DMS153 (cell line): ENCODE measurements around the gene ATF7IP2.

Experiments
- DNase-seq: peaks from one replicate; lab custom pipeline; 2025; lab: John Stamatoyannopoulos, UW

Gene ATF7IP2

DNA sequence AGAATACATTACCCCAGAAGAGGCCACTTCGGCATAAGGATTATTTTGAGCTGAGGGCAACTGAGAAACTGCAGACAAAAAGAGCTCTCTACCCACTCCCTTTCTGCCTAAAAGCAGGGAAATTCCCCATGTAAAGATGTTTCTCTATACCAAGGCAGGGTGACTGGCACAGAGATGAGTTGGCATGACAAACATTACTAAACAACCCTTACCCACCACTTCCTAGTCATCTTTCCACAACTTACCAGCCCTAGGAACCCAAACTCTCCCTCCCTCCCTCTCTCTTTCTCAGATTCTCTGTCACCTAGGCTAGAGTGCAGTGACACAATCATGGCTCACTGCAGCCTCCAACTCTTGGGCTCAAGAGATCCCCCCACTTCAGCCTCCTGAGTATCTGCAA, 126.0 kb downstream of the ATF7IP2 start:
- DNase-seq: no peak

DNA sequence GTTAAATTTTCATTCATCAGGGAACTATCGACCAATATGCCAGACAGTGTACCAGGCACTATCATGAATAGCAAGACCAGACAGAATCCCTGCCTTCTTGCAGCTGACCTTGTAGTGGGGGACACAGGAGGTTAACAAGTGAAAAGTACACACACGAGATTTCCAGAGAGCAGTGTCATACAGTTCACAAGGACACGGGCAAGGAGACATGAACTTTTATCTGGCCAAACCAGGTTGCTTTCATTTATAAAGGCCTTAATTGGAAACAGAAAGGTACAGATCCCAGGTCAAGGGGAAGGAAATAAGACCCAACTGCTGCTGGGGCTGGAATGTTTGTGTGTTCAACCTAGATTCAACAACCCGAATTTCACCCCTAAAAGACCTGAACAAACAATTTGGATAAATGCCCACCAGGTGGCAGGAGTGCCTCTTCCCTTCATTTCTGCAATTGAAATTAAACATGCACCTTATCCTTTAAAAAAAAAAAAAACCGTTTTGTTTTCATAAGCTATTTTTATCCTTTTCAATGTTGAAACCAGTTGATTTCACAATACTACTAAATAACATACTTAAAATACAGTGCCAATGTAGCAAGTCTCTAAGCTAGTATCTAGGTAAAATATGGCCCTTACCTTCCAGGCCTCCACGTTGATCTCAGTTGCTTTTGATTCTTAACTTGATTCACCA, 128.7 kb downstream of the ATF7IP2 start:
- peak; percentile 29 for DNase-seq

DNA sequence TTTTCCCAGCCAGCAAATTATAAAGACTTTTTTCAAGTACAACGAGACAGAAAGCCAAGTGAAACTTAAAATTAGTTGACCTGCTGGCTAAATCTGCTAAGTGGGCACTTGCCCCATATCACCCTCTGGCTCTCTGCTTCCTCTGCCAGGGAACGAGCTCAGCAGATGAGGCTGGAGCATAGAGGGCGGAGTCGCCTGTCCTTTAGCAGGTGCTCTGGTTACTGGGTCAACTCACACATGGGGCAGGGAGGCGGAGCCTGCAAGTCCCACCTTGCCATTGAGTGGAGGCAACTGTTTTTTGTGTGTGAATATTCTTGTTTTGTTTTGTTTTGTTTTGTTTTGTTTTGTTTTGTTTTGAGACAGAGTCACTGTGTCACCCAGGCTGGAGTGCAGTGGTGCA, 132.0 kb downstream of the ATF7IP2 start:
- no peak for DNase-seq

DNA sequence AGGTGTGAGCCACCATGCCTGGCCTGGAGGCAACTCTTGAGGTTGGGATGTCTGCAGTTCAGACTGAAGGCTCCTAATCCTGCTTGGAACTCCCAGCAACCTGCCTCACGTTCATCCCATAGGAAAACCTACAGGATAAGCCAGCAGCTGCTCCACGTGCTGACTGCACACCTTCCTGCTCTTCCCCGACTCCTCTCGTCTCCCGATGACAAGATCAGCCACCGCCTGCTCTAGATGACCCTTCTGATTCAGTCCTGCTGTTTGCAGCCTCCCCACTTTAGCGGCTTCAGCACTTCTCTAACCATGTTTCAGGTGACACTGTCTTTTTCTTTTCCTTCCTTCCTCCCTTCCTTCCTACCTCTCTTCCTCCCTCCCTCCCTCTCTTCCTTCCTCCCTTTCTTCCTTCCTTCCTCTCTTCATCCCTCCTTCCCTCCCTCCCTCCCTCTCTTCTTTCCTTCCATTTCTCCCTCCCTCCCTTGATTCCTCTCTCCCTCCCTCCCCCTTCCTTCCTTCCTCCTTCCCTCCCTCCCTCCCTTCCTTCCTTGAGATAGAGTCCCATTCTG, 132.7 kb downstream of the ATF7IP2 start:
- DNase-seq: no peak

DNA sequence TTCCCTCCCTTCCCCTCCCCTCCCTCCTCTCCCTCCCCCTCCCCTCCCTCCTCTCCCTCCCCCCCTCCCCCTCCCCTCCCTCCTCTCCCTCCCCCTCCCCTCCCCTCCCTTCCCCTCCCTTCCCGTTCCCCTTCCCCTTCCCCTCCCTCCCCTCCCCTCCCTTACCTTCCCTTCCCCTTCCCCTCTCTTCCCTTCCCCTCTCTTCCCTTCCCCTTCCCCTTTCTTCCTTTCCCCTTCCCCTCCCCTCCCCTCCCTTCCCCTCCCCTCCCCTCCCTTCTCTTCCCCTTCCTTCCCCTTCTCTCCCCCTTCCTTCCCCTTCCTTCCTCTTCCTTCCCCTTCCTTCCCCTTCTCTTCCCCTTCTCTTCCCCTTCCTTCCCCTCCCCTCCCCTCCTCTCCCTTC, 133.4 kb downstream of the ATF7IP2 start:
- DNase-seq: no peak

DNA sequence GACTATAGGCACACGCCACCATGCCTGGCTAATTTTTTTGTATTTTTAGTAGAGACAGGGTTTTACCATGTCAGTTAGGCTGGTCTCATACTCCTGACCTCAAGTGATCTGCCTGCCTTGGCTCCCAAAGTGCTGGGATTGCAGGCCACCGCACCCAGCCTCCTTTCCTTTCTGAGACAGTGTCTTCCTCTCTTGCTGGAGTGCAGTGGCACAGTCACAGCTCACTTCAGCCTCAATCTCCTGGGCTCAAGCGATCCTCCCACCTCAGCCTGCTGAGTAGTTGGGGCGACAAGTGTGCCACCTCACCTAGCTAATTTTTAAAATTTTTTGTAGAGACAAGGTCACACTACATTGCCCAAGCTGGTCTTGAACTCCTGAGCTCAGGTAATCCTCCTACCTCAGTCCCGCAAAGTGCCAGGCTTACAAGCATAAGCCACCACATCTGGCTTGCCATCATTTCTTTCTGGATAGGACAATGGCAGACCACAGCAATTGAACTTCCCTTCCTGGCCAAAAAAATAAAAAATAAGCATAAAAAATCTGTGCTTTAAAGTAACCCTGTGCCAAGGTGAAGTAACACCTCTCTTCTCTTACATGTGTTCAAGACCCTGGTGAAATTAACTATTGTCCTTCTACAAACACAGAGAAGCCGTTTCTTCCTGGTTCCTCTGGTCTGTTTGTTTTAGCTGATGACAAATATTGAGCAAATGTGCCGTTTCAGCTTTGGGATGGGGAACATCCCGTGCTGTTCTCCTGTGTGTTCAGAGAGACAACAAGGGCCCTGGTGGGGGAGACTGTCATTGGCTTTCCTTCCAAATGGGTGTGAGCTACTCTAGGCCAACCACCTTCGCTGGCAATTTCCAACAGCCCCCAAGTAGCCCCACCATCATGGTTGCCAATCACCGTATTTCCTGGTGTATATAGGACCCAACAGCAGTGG, 134.3 kb downstream of the ATF7IP2 start:
- DNase-seq: peak; percentile 81

DNA sequence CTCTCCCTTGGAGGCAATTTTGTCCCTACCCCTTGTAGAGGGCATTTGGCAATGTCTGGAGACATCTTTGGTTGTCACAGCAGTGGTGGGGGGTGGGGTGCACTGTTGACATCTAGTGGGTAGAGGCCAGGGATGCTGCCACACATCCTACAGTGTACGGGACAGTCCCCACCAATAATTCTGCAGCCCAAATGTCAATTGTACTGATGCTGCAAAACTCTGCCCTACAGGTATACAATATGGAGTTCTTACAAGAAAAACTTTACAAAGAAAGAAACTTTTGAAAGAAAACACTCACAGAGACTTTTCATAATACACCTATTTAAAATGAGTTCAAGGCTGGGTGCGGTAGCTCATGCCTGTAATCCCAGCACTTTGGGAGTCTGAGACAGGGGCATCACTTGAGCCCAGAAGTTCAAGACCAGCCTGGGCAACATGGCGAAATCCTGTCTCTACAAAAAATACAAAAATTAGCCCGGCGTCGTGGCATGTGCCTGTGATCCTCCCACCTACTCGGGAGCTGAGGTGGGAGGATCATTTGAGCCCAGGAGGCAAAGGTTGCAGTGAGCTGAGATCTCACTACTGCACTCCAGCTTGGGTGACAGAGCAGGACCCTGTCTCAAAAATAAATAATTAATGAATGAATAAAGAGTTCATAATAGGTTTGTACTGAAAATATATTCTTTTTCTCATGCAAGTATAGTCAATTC, 135.2 kb downstream of the ATF7IP2 start:
- DNase-seq: no peak

DNA sequence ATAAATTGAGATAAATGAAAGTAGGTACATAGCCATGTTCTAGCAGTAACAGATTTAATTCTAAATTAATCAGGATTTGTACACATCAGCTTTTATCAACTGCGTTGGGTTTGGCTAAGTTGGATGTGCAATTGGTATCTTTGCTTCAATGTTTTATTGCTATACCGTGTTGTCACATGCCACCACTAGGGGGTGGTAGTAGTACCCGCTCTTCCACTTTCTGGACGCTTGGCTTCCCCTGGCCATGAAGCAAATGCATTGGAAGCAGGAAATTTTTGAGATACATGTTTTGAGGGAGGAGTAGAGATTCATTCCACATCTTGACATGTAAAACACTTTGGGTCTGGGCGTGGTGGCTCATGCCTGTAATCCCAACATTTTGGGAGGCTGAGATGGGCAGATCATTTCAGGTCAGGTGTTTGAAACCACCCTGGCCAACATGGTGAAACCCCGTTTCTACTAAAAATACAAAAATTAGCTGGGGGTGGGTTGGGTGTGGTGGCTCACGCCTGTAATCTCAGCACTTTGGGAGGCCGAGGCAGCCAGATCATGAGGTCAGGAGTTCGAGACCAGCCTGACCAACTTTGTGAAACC, 135.9 kb downstream of the ATF7IP2 start:
- no peak for DNase-seq

DNA sequence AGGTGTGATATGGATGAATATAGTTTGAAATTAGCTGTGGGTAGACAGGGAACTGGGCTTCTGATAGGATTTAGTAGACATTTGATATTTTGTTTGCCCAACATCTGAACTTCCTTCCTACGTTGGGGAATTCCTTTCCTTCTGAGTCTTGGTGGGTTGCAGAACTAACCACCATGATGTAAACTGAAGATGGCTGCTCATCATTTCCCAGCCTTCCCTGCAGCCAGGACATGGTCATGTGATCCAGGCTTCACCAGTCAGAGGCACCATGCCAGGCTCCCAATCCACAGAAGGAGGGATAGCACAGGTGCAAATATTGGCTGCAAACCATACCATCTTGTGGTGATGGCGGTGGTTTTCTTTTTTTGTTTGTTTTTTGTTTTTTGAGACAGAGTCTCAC, 137.1 kb downstream of the ATF7IP2 start:
- DNase-seq: no peak

DNA sequence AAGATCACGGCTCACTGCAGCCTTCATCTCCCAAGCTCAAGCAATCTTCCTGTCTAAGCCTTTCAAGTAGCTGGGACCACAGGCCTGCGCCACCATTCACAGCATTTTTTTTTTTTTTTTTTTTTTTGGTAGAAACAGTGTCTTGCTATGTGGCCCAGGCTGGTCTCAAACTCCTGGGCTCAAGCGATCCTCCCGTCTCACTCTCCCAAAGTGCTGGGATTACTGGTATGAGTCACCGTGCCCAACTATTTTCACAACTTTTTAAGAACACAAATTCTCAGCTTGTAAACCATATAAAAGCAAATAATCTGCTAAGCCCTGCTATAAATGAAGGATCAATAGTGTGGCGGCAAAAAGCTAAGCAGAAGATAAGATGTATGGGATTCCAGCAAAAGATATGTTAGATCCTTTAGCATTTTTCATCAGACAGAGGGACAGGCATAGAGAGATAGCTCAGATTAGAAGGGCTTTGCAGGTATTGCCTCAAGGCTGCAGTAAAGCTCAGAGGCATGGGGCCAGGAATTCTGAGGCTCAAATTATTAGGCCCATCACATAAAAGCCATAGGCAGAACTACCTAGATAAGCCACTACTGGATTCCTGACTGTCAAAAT, 139.5 kb downstream of the ATF7IP2 start:
- no peak for DNase-seq

DNA sequence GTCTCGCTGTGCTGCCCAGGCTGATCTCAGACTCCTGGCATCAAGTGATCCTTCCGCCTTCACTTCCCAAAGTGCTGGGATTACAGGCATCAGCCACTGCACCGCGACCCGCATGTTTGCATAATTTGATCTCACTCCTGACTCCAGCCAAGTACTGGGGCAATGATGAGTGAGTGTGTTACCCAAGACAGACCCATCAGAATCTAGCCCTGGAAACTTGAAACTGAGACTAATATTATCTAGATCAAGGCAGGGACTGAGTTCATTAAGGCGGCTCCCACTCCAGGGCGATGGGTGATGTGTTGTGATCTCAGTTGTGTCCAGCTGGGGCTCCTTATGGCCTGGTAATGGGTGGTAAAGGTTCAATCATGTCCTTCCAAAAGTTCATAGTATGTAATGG, 141.1 kb downstream of the ATF7IP2 start:
- DNase-seq: no peak

DNA sequence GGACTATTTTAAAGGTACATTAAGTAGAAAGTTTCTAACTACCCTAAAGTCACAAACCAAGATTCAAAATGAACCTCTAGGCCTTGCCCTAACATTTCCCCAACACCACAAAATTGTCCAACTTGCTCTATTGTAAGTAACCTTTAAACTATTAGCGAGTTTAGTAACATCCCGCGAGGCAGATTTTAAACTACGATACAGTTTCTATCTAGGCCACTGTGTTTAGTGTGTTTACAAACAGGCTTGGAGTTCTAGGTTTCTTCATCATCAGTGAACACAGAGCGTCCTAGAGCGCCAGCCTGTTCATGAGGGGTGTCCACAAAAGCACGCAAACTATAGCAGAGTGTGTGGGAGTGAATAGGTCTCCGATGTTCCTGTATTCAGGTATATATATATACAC, 142.8 kb downstream of the ATF7IP2 start:
- no peak for DNase-seq

DNA sequence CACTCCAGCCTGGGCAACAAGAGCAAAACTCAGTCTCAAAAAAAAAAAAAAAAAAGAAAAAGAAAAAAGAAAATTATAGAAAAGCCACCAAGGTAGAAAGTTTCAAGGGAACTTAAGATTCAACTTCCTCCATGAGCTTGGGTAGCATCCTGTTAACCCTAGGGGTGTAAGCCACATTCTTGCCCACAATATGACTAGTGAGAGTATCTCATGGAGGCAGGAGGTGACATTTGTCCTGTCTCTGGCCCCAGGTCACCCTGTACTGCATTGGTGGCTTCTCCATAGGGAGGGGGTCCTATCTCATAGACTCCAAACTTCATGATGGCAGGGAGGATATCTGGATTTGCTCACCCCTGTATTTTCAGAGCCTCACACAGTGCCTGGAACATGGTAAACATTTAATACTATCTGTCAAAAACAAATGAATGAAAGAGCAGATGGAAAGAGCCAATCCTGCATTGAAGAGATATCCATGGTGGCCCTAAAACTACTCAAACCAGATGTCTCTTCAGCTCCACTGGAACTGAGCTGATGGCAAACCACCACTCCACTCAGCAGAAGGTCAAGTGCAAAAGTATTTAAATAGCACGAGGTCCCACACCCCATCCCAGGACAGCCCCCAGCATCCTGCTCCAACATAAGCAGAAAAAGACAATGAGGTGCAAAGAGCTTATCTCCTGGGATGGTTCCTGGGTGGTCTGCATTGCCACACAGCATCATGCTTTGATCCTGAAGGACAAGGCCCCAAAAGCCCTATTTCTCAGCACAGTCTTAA, 144.2 kb downstream of the ATF7IP2 start:
- no peak for DNase-seq

DNA sequence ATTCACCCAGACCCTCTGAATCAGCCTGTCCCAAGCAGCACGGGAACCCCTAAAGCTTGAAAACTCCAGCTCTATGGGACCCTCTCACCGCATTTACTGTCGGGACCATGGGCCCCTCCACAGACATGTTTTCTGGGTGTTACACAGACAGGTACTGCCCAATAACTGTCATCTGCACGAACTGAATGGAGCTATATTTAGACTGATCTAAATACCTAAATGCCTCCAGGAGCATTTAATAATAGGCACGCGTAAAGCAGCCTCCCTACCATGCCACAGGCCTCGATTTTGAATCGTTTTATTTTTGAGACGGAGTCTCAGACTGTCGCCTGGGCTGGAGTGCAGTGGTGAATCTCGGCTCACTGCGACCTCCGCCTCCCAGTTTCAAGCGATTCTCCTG, 144.8 kb downstream of the ATF7IP2 start:
- DNase-seq: no peak

DNA sequence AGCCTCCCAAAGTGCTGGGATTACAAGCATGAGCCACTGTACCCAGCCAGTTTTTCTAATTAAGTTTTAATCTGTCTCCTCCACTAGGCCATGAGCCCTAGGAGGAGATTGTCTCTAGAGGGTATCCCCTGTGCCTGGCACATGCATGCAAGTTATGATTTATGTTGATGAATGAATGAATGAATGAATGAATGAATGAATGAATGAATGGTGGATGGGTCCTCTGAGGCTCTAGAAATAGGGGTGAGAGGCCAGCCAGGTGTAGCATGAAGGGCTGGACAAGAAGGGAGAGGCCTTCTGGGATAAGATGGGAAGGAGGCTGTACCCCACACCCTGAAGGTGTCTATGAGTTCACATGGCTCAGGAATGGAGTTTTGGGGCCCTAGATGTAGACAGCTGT, 145.7 kb downstream of the ATF7IP2 start:
- no peak for DNase-seq
